T-helper 1 cell treated with Interleukin-12 subunit alpha and Interleukin-12 subunit beta and Interleukin-4 antibody, amounts not matched to agents 30 ng/mL and 1 ng/mL, for 36 hours (primary cell): ENCODE measurements around the gene ST3GAL5. TPM values are rescaled to one million over a fixed set of nuclear protein-coding genes. Genes with fewer than 3 reads are reported as not detected.
"Not testable (repeated sequence)": the region's sequence is repeated elsewhere in the genome, so short reads cannot be mapped to it uniquely, and the experiment has no call there.

Experiments used
- intact Hi-C: fragments of 100-400 bp; cut with micrococcal nuclease; formaldehyde crosslinking; loops from one replicate; pipeline ENCODE4 v1.15.1; 2024
- total RNA-seq: library from RNA; stranded (reverse); gene quantifications from 2 replicates; pipeline ENCODE4 v1.2.3, GENCODE V29; 2022

Gene ST3GAL5
- total RNA-seq = 54.7 and 56.7 TPM in 2 replicates

GRCh38 chr2:85888684-85889626 is at the start of gene ST3GAL5:
TSS of gene ST3GAL5 (minus strand) at chr2:85888990. CDS start at chr2:85888905, 85 bp downstream.
- intact Hi-C loops = loop anchor here (1.0 to 10.0 kb wide), 4 partner anchors 36 to 306 kb away; partner anchors contain the start of genes IMMT and MRPL35

- intact Hi-C loops = no loop called here
These were observed 49.7 kb upstream of the ST3GAL5 start for GRCh38 chr2:85938456-85938855.

- intact Hi-C loops = no loop called here
These were observed 48.3 kb upstream of the ST3GAL5 start for GRCh38 chr2:85937069-85937439.

GRCh38 chr2:85936421-85937068 is 47.8 kb upstream of the ST3GAL5 start:
- intact Hi-C loops = no loop called here

GRCh38 chr2:85935746-85936208 is 47.0 kb upstream of the ST3GAL5 start:
- intact Hi-C loops = loop anchor here (2.0 kb wide), 1 partner anchor 59 kb away; no protein-coding TSS in a partner anchor

- intact Hi-C loops = loop anchor here (2.0 kb wide), 1 partner anchor 60 kb away; no protein-coding TSS in a partner anchor
These were observed 46.5 kb upstream of the ST3GAL5 start for GRCh38 chr2:85935170-85935745.

- intact Hi-C loops = loop anchor here (2.0 kb wide), 1 partner anchor 61 kb away; no protein-coding TSS in a partner anchor
These were observed 45.2 kb upstream of the ST3GAL5 start for GRCh38 chr2:85933753-85934594.

- intact Hi-C loops = not testable (repeated sequence)
These were observed 42.4 kb upstream of the ST3GAL5 start for GRCh38 chr2:85931151-85931550.

GRCh38 chr2:85930129-85931124 is 41.6 kb upstream of the ST3GAL5 start:
- intact Hi-C loops = no loop called here

GRCh38 chr2:85929096-85930050 is 40.6 kb upstream of the ST3GAL5 start:
- intact Hi-C loops = no loop called here

- intact Hi-C loops = no loop called here
These were observed 38.3 kb upstream of the ST3GAL5 start for GRCh38 chr2:85926931-85927661.

GRCh38 chr2:85926526-85926925 is 37.7 kb upstream of the ST3GAL5 start:
- intact Hi-C loops = no loop called here

- intact Hi-C loops = no loop called here
These were observed 36.5 kb upstream of the ST3GAL5 start for GRCh38 chr2:85925216-85925671.

GRCh38 chr2:85924522-85924921 is 35.7 kb upstream of the ST3GAL5 start:
- intact Hi-C loops = no loop called here

GRCh38 chr2:85922199-85922598 is 33.4 kb upstream of the ST3GAL5 start:
- intact Hi-C loops = no loop called here

- intact Hi-C loops = no loop called here
These were observed 32.9 kb upstream of the ST3GAL5 start for GRCh38 chr2:85921659-85922058.

GRCh38 chr2:85920810-85921545 is 32.2 kb upstream of the ST3GAL5 start:
- intact Hi-C loops = no loop called here
